NCI-H345 treated with DMSO at 0.1 percent for 48 hours (cell line): ENCODE measurements around the gene PBX1.

ENCODE experiments used
- DNase-seq: peaks from one replicate; lab custom pipeline; 2025; ENCODE audit not compliant: unreplicated experiment; lab: John Stamatoyannopoulos, UW

Gene PBX1

GRCh38 chr1:164613176-164613575 lies 54.2 kb downstream of the PBX1 start:
- DNase-seq, result no peak

GRCh38 chr1:164614316-164614715 lies 55.3 kb downstream of the PBX1 start:
- DNase-seq, result no peak

- peak; percentile 3 for DNase-seq
Observed at GRCh38 chr1:164617377-164618201, 58.6 kb downstream of the PBX1 start.

GRCh38 chr1:164618202-164618564 lies 59.2 kb downstream of the PBX1 start:
- no peak for DNase-seq

GRCh38 chr1:164619006-164619784 lies 60.2 kb downstream of the PBX1 start:
- DNase-seq, result no peak

- DNase-seq, result no peak
Observed at GRCh38 chr1:164622068-164622845, 63.3 kb downstream of the PBX1 start.

GRCh38 chr1:164623805-164624204 lies 64.8 kb downstream of the PBX1 start:
- DNase-seq, result no peak

- DNase-seq, result no peak
Observed at GRCh38 chr1:164624400-164624799, 65.4 kb downstream of the PBX1 start.

GRCh38 chr1:164625004-164625617 lies 66.1 kb downstream of the PBX1 start:
- DNase-seq, result no peak

- no peak for DNase-seq
Observed at GRCh38 chr1:164628772-164629171, 69.8 kb downstream of the PBX1 start.

- DNase-seq, result no peak
Observed at GRCh38 chr1:164629971-164630370, 71.0 kb downstream of the PBX1 start.

GRCh38 chr1:164630626-164631396 lies 71.8 kb downstream of the PBX1 start:
- no peak for DNase-seq

- no peak for DNase-seq
Observed at GRCh38 chr1:164631751-164632150, 72.8 kb downstream of the PBX1 start.

- no peak for DNase-seq
Observed at GRCh38 chr1:164633997-164634396, 75.0 kb downstream of the PBX1 start.

GRCh38 chr1:164635059-164635802 lies 76.2 kb downstream of the PBX1 start:
- no peak for DNase-seq

- no peak for DNase-seq
Observed at GRCh38 chr1:164635803-164636731, 77.1 kb downstream of the PBX1 start.

- DNase-seq, result no peak
Observed at GRCh38 chr1:164636757-164637156, 77.8 kb downstream of the PBX1 start.
